OCI-LY3 (cell line): ENCODE measurements around the gene GON4L.

Experiments
- H2AFZ ChIP-seq: fragments of 200-600, 300-600 bp; shearing (Covaris generic); 2 replicates; pipeline ENCODE4 v1.6.0; 2014; ENCODE audit warnings: antibody characterized with exemption, low read depth, low read length
- H3K27ac ChIP-seq: fragments of 200-600, 300-600 bp; sonication (generic); 2 replicates; pipeline ENCODE4 v1.5.1; 2014; ENCODE audit warnings: mild to moderate bottlenecking, low read length, moderate library complexity, mixed read lengths
- H3K27me3 ChIP-seq: fragments of 200-600, 300-600 bp; sonication (generic); 2 replicates; pipeline ENCODE4 v1.6.1; 2014; ENCODE audit warnings: low read depth, low read length, mixed read lengths
- H3K36me3 ChIP-seq: fragments of 200-600, 300-600 bp; sonication (generic); replicated peaks from 2 replicates; pipeline ENCODE3; 2014; ENCODE audit warnings: low read depth, low read length, mixed read lengths
- H3K4me1 ChIP-seq: fragments of 300-600, 200-600 bp; sonication (generic); 2 replicates; pipeline ENCODE4 v1.6.1; 2014; ENCODE audit warnings: low read length, mixed read lengths
- H3K4me2 ChIP-seq: fragments of 200-600, 300-600 bp; sonication (generic); 2 replicates; pipeline ENCODE4 v1.6.1; 2014; ENCODE audit warnings: low read length, mixed read lengths
- H3K4me3 ChIP-seq: fragments of 300-600, 200-600 bp; sonication (generic); 2 replicates; pipeline ENCODE4 v1.5.1; 2014; ENCODE audit warnings: antibody characterized with exemption, mild to moderate bottlenecking, low read length, moderate library complexity
- H3K79me2 ChIP-seq: fragments of 300-600, 200-600 bp; shearing (Covaris generic); 2 replicates; pipeline ENCODE4 v1.6.1; 2014; ENCODE audit warnings: mild to moderate bottlenecking, low read length, mixed read lengths
- H3K9ac ChIP-seq: fragments of 300-600, 200-600 bp; shearing (Covaris generic); 2 replicates; pipeline ENCODE4 v1.6.0; 2014; ENCODE audit warnings: mild to moderate bottlenecking, low read length, moderate library complexity
- H3K9me3 ChIP-seq: fragments of 200-600, 300-600 bp; shearing (Covaris generic); 2 replicates; pipeline ENCODE4 v1.6.1; 2014; ENCODE audit warnings: low read length, mixed read lengths; ENCODE audit not compliant: insufficient read depth
- H4K20me1 ChIP-seq: fragments of 200-600, 300-600 bp; sonication (generic); 2 replicates; pipeline ENCODE4 v1.6.1; 2016; ENCODE audit warnings: low read length, mixed read lengths; ENCODE audit not compliant: insufficient read depth
- CTCF ChIP-seq: fragments of 200-600, 300-600 bp; sonication (generic); IDR thresholded peaks from 2 replicates; pipeline ENCODE4 v1.5.1; 2014; ENCODE audit warnings: antibody characterized with exemption, low read length, low read depth
- EZH2phosphoT487 ChIP-seq: fragments of 200-600 bp; shearing (Covaris generic); IDR thresholded peaks from 2 replicates; pipeline ENCODE4 v1.6.1; 2018; ENCODE audit warnings: antibody characterized with exemption, mixed run types, low read depth

Gene GON4L

DNA sequence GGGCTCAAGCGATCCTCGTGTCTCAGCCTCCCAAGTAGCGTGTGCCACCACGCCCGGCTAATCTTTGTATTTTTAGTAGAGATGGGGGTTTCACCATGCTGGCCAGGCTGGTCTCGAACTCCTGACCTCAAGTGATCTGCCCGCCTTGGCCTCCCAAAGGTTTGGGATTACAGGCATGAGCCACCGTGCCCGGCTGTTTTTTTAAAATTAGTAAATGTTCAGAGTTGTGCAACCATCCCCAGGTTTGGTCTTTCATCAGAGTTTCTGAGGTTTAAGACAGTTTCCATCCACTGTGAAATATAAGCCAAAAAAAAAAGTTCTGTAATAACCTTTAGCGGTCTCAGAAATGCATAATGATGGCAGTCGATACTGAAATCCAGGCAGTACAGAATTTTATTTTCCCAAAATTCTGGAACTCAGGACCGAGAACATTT lies 1.8 kb upstream of the GON4L start:
- Histone ChIP-seq H4K20me1 (no peaks in the 10 kb centered on the region), H2AFZ (peak overlapping the region; percentile 70), H3K27me3 (no peaks in the 10 kb centered on the region), H3K9ac (peak overlapping the region; percentile 75), H3K36me3 (peaks cover 9% of the 10 kb centered on the region), H3K27ac (peak overlapping the region; percentile 84), H3K4me2 (peak overlapping the region; percentile 86), H3K4me1 (peaks cover 31% of the 10 kb centered on the region), H3K4me3 (peak overlapping the region; percentile 83), H3K79me2 (peaks cover 28% of the 10 kb centered on the region), H3K9me3 (no peaks in the 10 kb centered on the region)
- TF ChIP-seq EZH2phosphoT487 (no peak), CTCF (no peak)

DNA sequence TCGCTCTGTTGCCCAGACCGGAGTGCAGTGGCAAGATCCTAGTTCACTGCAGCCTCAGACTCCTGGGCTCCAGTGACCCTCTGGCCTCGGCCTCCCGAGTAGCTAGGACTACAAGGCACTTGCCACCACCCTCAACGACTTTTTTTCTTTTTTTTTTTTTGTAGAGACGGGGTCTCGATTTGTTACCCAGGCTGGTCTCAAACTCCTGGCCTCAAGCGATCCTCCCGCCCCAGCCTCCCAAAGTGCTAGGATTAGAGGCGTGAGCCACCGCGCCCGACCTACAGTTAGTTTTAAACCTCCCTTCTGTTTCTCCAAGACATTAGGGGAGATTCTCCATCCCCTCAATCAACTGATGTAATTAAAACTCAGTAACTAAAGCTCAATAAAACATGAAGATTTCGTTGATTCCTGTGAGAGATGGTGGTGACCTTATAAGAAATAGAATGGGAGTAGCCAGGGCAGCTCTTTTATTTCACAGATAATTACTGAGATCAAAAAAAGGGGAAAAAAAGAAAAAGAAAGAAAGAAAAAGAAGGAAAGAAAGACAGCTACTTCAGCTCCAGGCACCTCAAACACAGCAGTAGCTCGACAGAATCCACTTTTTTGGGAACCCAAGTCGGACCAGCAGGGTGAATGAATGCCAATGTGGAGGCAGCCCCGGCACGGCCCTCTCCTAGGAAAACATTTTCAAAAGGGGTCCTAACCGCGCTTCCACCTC lies 598 bp downstream of the GON4L start:
- H3K36me3 ChIP-seq: peaks cover 26% of the 10 kb centered on the region
- H3K27ac ChIP-seq: peak overlapping the region; percentile 39
- peak overlapping the region; percentile 88 for H3K9ac ChIP-seq
- no peaks in the 10 kb centered on the region for H3K9me3 ChIP-seq
- no peak for TF ChIP-seq EZH2phosphoT487
- no peak for TF ChIP-seq CTCF
- peaks cover 31% of the 10 kb centered on the region for H3K4me1 ChIP-seq
- H3K27me3 ChIP-seq: no peaks in the 10 kb centered on the region
- H3K79me2 ChIP-seq: peaks cover 49% of the 10 kb centered on the region
- no peaks in the 10 kb centered on the region for H4K20me1 ChIP-seq
- H2AFZ ChIP-seq: peak overlapping the region; percentile 87
- peak overlapping the region; percentile 83 for H3K4me3 ChIP-seq
- H3K4me2 ChIP-seq: peak overlapping the region; percentile 92

- H3K9me3 ChIP-seq: no peaks in the 10 kb centered on the region
- H3K27ac ChIP-seq: no peak overlapping the region
- H2AFZ ChIP-seq: no peak overlapping the region
- H3K4me3 ChIP-seq: no peak overlapping the region
- H3K36me3 ChIP-seq: peaks cover 55% of the 10 kb centered on the region
- H3K79me2 ChIP-seq: peaks cover 81% of the 10 kb centered on the region
- peaks cover 3% of the 10 kb centered on the region; the same call in 1 of the 2 replicates for H3K4me1 ChIP-seq
- no peak overlapping the region for H3K9ac ChIP-seq
- TF ChIP-seq EZH2phosphoT487 (no peak), CTCF (no peak)
- no peak overlapping the region for H3K4me2 ChIP-seq
- no peaks in the 10 kb centered on the region for H3K27me3 ChIP-seq
- peaks cover 9% of the 10 kb centered on the region for H4K20me1 ChIP-seq
These were observed 6.7 kb downstream of the GON4L start for GRCh38 chr1:155850345-155850744.

- H3K4me2 ChIP-seq: no peak overlapping the region
- peaks cover 23% of the 10 kb centered on the region for H4K20me1 ChIP-seq
These were observed 9.0 kb downstream of the GON4L start for GRCh38 chr1:155847823-155848529.

More at GRCh38 chr1:155847823-155848529, 9.0 kb downstream of the GON4L start:
- H3K4me3 ChIP-seq: no peak overlapping the region
- no peaks in the 10 kb centered on the region for H3K27me3 ChIP-seq
- H3K9ac ChIP-seq: no peak overlapping the region
- H3K36me3 ChIP-seq: peaks cover 58% of the 10 kb centered on the region
- H3K4me1 ChIP-seq: peaks cover 3% of the 10 kb centered on the region; the same call in 1 of the 2 replicates
- no peaks in the 10 kb centered on the region for H3K9me3 ChIP-seq
- no peak overlapping the region for H3K27ac ChIP-seq
- TF ChIP-seq CTCF (no peak), EZH2phosphoT487 (no peak)
- H3K79me2 ChIP-seq: peaks cover 94% of the 10 kb centered on the region
- no peak overlapping the region for H2AFZ ChIP-seq
